Measurements from ENCODE around the gene VMO1.

VMO1 gene

GRCh38 chr17:4764595-4764994, 21.6 kb downstream of the VMO1 start:
- in situ Hi-C loops (cut with HindIII; ENCODE audit: low sequenced_read_pairs) = no loop called here

GRCh38 chr17:4759776-4760236, 26.4 kb downstream of the VMO1 start:
- in situ Hi-C loops (cut with HindIII; ENCODE audit: low sequenced_read_pairs) = no loop called here

- in situ Hi-C loops (cut with HindIII; ENCODE audit: low sequenced_read_pairs) = no loop called here
These were observed 32.8 kb downstream of the VMO1 start for GRCh38 chr17:4753392-4753791.

GRCh38 chr17:4751932-4752331, 34.2 kb downstream of the VMO1 start:
- in situ Hi-C loops (cut with HindIII; ENCODE audit: low sequenced_read_pairs) = no loop called here

- in situ Hi-C loops (cut with HindIII; ENCODE audit: low sequenced_read_pairs) = no loop called here
These were observed 35.6 kb downstream of the VMO1 start for GRCh38 chr17:4750606-4751005.

- in situ Hi-C loops (cut with HindIII; ENCODE audit: low sequenced_read_pairs) = no loop called here
These were observed 37.5 kb downstream of the VMO1 start for GRCh38 chr17:4748686-4749085.

GRCh38 chr17:4747847-4748246, 38.3 kb downstream of the VMO1 start:
- in situ Hi-C loops (cut with HindIII; ENCODE audit: low sequenced_read_pairs) = no loop called here

GRCh38 chr17:4744999-4745969, 40.9 kb downstream of the VMO1 start:
- in situ Hi-C loops (cut with HindIII; ENCODE audit: low sequenced_read_pairs) = no loop called here

GRCh38 chr17:4743898-4744297, 42.3 kb downstream of the VMO1 start:
- in situ Hi-C loops (cut with HindIII; ENCODE audit: low sequenced_read_pairs) = no loop called here

GRCh38 chr17:4743216-4743615, 42.9 kb downstream of the VMO1 start:
- in situ Hi-C loops (cut with HindIII; ENCODE audit: low sequenced_read_pairs) = no loop called here

- in situ Hi-C loops (cut with HindIII; ENCODE audit: low sequenced_read_pairs) = no loop called here
These were observed 43.5 kb downstream of the VMO1 start for GRCh38 chr17:4742629-4743028.

GRCh38 chr17:4742133-4742532, 44.0 kb downstream of the VMO1 start:
- in situ Hi-C loops (cut with HindIII; ENCODE audit: low sequenced_read_pairs) = no loop called here

GRCh38 chr17:4741544-4741943, 44.6 kb downstream of the VMO1 start:
- in situ Hi-C loops (cut with HindIII; ENCODE audit: low sequenced_read_pairs) = no loop called here

GRCh38 chr17:4740584-4740983, 45.6 kb downstream of the VMO1 start:
- in situ Hi-C loops (cut with HindIII; ENCODE audit: low sequenced_read_pairs) = no loop called here

GRCh38 chr17:4740025-4740351, 46.2 kb downstream of the VMO1 start:
- in situ Hi-C loops (cut with HindIII; ENCODE audit: low sequenced_read_pairs) = no loop called here

- in situ Hi-C loops (cut with HindIII; ENCODE audit: low sequenced_read_pairs) = no loop called here
These were observed 46.8 kb downstream of the VMO1 start, which contains the start of the genes CXCL16 and ZMYND15 for GRCh38 chr17:4739122-4740024. CXCL16 (minus strand) TSS chr17:4739928; CDS start chr17:4739339, 589 bp downstream. ZMYND15 (plus strand) TSS chr17:4739833; CDS start chr17:4740549, 716 bp downstream.

- in situ Hi-C loops (cut with HindIII; ENCODE audit: low sequenced_read_pairs) = no loop called here
These were observed 47.7 kb downstream of the VMO1 start for GRCh38 chr17:4738136-4739121.

GRCh38 chr17:4735876-4736651, 50.1 kb downstream of the VMO1 start:
- in situ Hi-C loops (cut with HindIII; ENCODE audit: low sequenced_read_pairs) = no loop called here

Measured in DLD1 (cell line).